ENCODE data around the gene FEV.

DNA sequence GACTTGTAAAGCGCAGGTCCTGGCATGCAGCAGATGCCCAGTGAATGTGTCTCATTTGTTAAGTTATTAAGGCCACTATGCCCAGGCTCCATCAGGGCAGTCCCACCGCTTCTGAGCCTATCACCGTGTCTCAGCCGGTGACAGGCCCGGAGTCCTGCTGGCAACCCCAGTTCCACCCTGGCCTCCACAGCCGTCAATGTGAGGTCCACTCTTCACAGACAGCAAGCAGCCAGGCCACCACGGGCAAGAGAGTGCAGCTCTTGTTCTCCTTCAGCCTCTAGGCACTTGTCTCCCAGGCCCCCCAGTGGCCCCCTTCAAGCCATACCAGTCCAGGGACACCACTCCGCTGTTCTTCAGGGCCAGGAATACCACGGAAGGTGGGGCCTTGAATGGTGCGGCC, 33.7 kb upstream of the FEV start:
- TF ChIP-seq CTCF (IDR thresholded peaks at IDR 0.05) (no peak), POLR2A (IDR thresholded peaks at IDR 0.05) (no peak)

All from prostate gland (tissue), 2 donors.